ENCODE data around the gene RIIAD1.

DNA sequence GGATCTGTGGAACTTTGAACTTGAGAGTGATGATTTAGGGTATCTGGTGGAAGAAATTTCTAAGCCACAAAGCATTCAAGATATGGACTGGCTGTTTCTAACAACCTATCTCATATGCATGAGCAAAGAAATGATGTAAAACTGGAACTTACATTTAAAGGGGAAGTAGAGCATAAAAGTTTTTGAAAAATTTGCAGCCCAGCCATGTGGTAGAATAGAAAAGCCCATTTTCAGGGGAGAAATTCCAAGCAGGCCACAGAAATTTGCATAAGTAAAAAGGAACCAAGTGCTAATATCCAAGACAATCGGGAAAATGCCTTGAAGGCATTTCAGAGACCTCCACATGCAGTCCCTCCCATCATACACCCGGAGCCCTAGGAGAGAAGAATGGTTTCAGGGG lies 15.7 kb downstream of the RIIAD1 start:
- TF ChIP-seq, protein P1, sequence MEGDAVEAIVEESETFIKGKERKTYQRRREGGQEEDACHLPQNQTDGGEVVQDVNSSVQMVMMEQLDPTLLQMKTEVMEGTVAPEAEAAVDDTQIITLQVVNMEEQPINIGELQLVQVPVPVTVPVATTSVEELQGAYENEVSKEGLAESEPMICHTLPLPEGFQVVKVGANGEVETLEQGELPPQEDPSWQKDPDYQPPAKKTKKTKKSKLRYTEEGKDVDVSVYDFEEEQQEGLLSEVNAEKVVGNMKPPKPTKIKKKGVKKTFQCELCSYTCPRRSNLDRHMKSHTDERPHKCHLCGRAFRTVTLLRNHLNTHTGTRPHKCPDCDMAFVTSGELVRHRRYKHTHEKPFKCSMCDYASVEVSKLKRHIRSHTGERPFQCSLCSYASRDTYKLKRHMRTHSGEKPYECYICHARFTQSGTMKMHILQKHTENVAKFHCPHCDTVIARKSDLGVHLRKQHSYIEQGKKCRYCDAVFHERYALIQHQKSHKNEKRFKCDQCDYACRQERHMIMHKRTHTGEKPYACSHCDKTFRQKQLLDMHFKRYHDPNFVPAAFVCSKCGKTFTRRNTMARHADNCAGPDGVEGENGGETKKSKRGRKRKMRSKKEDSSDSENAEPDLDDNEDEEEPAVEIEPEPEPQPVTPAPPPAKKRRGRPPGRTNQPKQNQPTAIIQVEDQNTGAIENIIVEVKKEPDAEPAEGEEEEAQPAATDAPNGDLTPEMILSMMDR (conservative IDR thresholded peaks at IDR 0.05 in 1 of 2, IDR thresholded peaks at IDR 0.05 in 1 of 2; ENCODE audit: extremely low read depth in 1 of 2, insufficient read depth in 1 of 2, low read depth in 1 of 2, low read length in 2 of 2) = no peak
- no peak for TF ChIP-seq EZH2 (IDR thresholded peaks at IDR 0.05; ENCODE audit: borderline replicate concordance, low read length)

All from mammary epithelial cell (primary cell).